HPDE6-E6E7 (cell line): ENCODE results near the gene PGAP3.
"Not testable (repeated sequence)": the region's sequence is repeated elsewhere in the genome, so short reads cannot be mapped to it uniquely, and the experiment has no call there.

Experiments
- DNase-seq: peaks from one replicate; pipeline ENCODE4 v3.0.0; 2011; ENCODE audit warnings: missing footprints; ENCODE audit errors: extremely low spot score

The PGAP3 gene

GRCh38 chr17:39715375-39716072 lies 27.7 kb upstream of the PGAP3 start:
- no peak for DNase-seq

GRCh38 chr17:39714234-39714633 lies 26.4 kb upstream of the PGAP3 start:
- no peak for DNase-seq

GRCh38 chr17:39711851-39712250 lies 24.0 kb upstream of the PGAP3 start:
- no peak for DNase-seq

- DNase-seq, result not testable (repeated sequence)
These were observed 23.2 kb upstream of the PGAP3 start for GRCh38 chr17:39711071-39711470.

GRCh38 chr17:39709998-39710964 lies 22.4 kb upstream of the PGAP3 start:
- no peak for DNase-seq

GRCh38 chr17:39709319-39709997 lies 21.6 kb upstream of the PGAP3 start:
- DNase-seq, result no peak

- no peak for DNase-seq
These were observed 19.1 kb upstream of the PGAP3 start for GRCh38 chr17:39706921-39707337.

- DNase-seq, result no peak
These were observed 18.5 kb upstream of the PGAP3 start for GRCh38 chr17:39706383-39706782.

GRCh38 chr17:39705786-39706348 lies 18.0 kb upstream of the PGAP3 start:
- DNase-seq, result peak; percentile 91

- no peak for DNase-seq
These were observed 17.1 kb upstream of the PGAP3 start for GRCh38 chr17:39704821-39705551.

GRCh38 chr17:39703913-39704312 lies 16.1 kb upstream of the PGAP3 start:
- DNase-seq, result no peak

- DNase-seq, result no peak
These were observed 15.3 kb upstream of the PGAP3 start for GRCh38 chr17:39702901-39703893.

GRCh38 chr17:39701784-39702422 lies 14.0 kb upstream of the PGAP3 start:
- DNase-seq, result no peak

GRCh38 chr17:39701012-39701783 lies 13.3 kb upstream of the PGAP3 start:
- DNase-seq, result no peak

- no peak for DNase-seq
These were observed 12.5 kb upstream of the PGAP3 start for GRCh38 chr17:39700148-39700987.

- DNase-seq, result peak; percentile 72
These were observed 11.9 kb upstream of the PGAP3 start, which contains the start of gene ERBB2 for GRCh38 chr17:39699818-39700147. Gene ERBB2 (plus strand): TSS chr17:39700064. CDS start chr17:39700239, 175 bp downstream.

- not testable (repeated sequence) for DNase-seq
These were observed 11.4 kb upstream of the PGAP3 start for GRCh38 chr17:39699157-39699817.
